K562 (cell line): Measurements from ENCODE around the gene RFNG. TPM values are rescaled to one million over a fixed set of nuclear protein-coding genes. Genes with fewer than 3 reads are reported as not detected.

Experiments
- FIP1L1 ChIP-seq: fragments of 200-400 bp; formaldehyde crosslinking; IDR thresholded peaks from 2 replicates; pipeline ENCODE4 v1.6.1; 2018; ENCODE audit warnings: mild to moderate bottlenecking, low read depth, low read length; ENCODE audit not compliant: poor library complexity, severe bottlenecking
- GATAD2A ChIP-seq: fragments of 450-650 bp; IDR thresholded peaks from 2 replicates; pipeline ENCODE4 v1.6.1; 2017
- HDAC1 ChIP-seq, 2 experiments: fragments of 450-650 bp; IDR thresholded peaks; 2 replicates each; pipeline ENCODE4 v1.6.1; 2016 to 2017; ENCODE audit warnings: inconsistent platforms in 1 of 2, mild to moderate bottlenecking in 1 of 2, moderate library complexity in 1 of 2
- HLTF ChIP-seq: fragments of 450-650 bp; IDR thresholded peaks from 2 replicates; pipeline ENCODE4 v1.6.1; 2016
- HNRNPK ChIP-seq: fragments of 200-400 bp; formaldehyde crosslinking; IDR thresholded peaks from one replicate; pipeline ENCODE4 v1.6.1; 2018; ENCODE audit warnings: mild to moderate bottlenecking, low read depth, low read length; ENCODE audit not compliant: poor library complexity, severe bottlenecking
- MYC ChIP-seq, 2 experiments: fragments of 250-450 bp in 1 of 2; sonication (Bioruptor Pico) in 1 of 2; IDR thresholded peaks; 2 replicates each; pipeline versions ENCODE4 v1.5.1 to v1.6.1; 2012 to 2021; ENCODE audit warnings: low read depth in 2 of 2, borderline replicate concordance in 1 of 2, improper control_type of control experiment in 1 of 2, low read length in 1 of 2, mild to moderate bottlenecking in 1 of 2, moderate library complexity in 1 of 2
- POLR2A ChIP-seq: fragments of 450-650 bp; conservative IDR thresholded peaks from 2 replicates; pipeline ENCODE4 v1.6.1; 2016
- RB1 ChIP-seq: fragments of 450-650 bp; IDR thresholded peaks from 2 replicates; pipeline ENCODE4 v1.6.1; 2017; ENCODE audit warnings: low read depth, mild to moderate bottlenecking
- RBFOX2 ChIP-seq: fragments of 200-400 bp; formaldehyde crosslinking; IDR thresholded peaks from 2 replicates; pipeline ENCODE4 v1.6.1; 2017; ENCODE audit warnings: low read depth, mild to moderate bottlenecking, low read length, moderate library complexity
- SIN3B ChIP-seq: fragments of 450-650 bp; IDR thresholded peaks from 2 replicates; pipeline ENCODE4 v1.6.1; 2017; ENCODE audit warnings: low read depth, mild to moderate bottlenecking, moderate library complexity
- SPI1 ChIP-seq: IDR thresholded peaks from 2 replicates; pipeline ENCODE4 v1.6.1; 2011; ENCODE audit warnings: low read depth, low read length, control low read depth, borderline replicate concordance
- TBP ChIP-seq: optimal IDR thresholded peaks from 2 replicates; pipeline ENCODE3; 2011; ENCODE audit warnings: low read depth, low read length, improper control_type of control experiment
- U2AF1 ChIP-seq: fragments of 200-400 bp; formaldehyde crosslinking; optimal IDR thresholded peaks from 2 replicates; pipeline ENCODE3; 2017; ENCODE audit warnings: mild to moderate bottlenecking, low read depth, low read length, moderate library complexity
- ZBTB49 ChIP-seq: sonication (generic); formaldehyde crosslinking; IDR thresholded peaks from 2 replicates; pipeline ENCODE4 v1.8.0; 2022; ENCODE audit warnings: missing genetic modification reagents, mild to moderate bottlenecking, borderline replicate concordance
- ZBTB7A ChIP-seq: IDR thresholded peaks from 2 replicates; pipeline ENCODE4 v1.6.1; 2011; ENCODE audit warnings: low read depth, mild to moderate bottlenecking, low read length, moderate library complexity, borderline replicate concordance; ENCODE audit not compliant: control insufficient read depth
- ZSCAN32 ChIP-seq: fragments of 450-650 bp; formaldehyde crosslinking; IDR thresholded peaks from 2 replicates; pipeline ENCODE4 v1.4.0; 2020; ENCODE audit warnings: mild to moderate bottlenecking, moderate library complexity
- polyA plus RNA-seq, 8 experiments: library from polyadenylated mRNA; depleted of rRNA in 4 of 8; stranded (reverse) in 5 of 8; unstranded in 3 of 8; fragments of >200 nt; fragmentation: Nextera tagmentation in 2 of 8; fragmentation: Illumina TruSeq in 1 of 8; extraction: Ambion mirVana in 2 of 8; extraction: Trizol in 1 of 8; gene quantifications; 2 replicates each; pipeline versions ENCODE4 v1.2.1 to v1.2.3, GENCODE V29; 2011 to 2014; ENCODE audit warnings: inconsistent platforms in 1 of 8, missing spikeins in 1 of 8
- total RNA-seq, 7 experiments: library from RNA; depleted of rRNA in 6 of 7; stranded (reverse); fragments of >200 nt in 6 of 7; fragmentation: Illumina TruSeq in 2 of 7; extraction: Trizol in 2 of 7; gene quantifications; 2 replicates each; pipeline versions ENCODE4 v1.2.1 to v1.2.3, GENCODE V29; 2011 to 2021; ENCODE audit warnings: low replicate concordance in 1 of 7
- TF ChIP-seq, protein P1 (sequence below), 2 experiments: fragments of 250-450 bp in 1 of 2; fragments of 450-650 bp in 1 of 2; sonication (Bioruptor Pico) in 1 of 2; IDR thresholded peaks; 2 replicates each; pipeline versions ENCODE4 v1.6.1 to v1.8.0; 2016 to 2021; ENCODE audit warnings: mild to moderate bottlenecking in 2 of 2, moderate library complexity in 2 of 2, missing compliant biosample characterization in 1 of 2, missing genetic modification characterization in 1 of 2
- TF ChIP-seq, protein P2 (sequence below), 3 experiments: IDR thresholded peaks in 2 of 3; conservative IDR thresholded peaks in 1 of 3; 2 replicates each; pipeline ENCODE4 v1.5.1; 2011 to 2012; ENCODE audit warnings: low read length in 3 of 3, mild to moderate bottlenecking in 3 of 3, control low read depth in 2 of 3, improper control_type of control experiment in 1 of 3, inconsistent platforms in 1 of 3, low read depth in 1 of 3, mixed read lengths in 1 of 3, moderate library complexity in 1 of 3; ENCODE audit not compliant: insufficient read depth in 2 of 3
- TF ChIP-seq, protein P3 (sequence below): sonication (generic); formaldehyde crosslinking; IDR thresholded peaks from 2 replicates; pipeline ENCODE4 v1.8.0; 2022; ENCODE audit warnings: missing genetic modification reagents, mild to moderate bottlenecking, moderate library complexity, borderline replicate concordance

Gene RFNG
- total and polyA plus RNA-seq, 9 of the 15 experiments (the other 6 are each of a cell fraction or from before 2014, with no cell fraction given), result 0.32 to 32.8 (median 9.5) TPM

GRCh38 chr17:82031885-82032627 is 19.6 kb downstream of the RFNG start (continued):
- TF ChIP-seq ZBTB49 (CRISPR knock-in tag), result no peak
- TF ChIP-seq U2AF1, result peak; percentile 44
- TF ChIP-seq RB1, result peak; percentile 63
- TF ChIP-seq MYC (IDR thresholded peaks at IDR 0.05; ENCODE audit: low read depth, low read length), result peak; percentile 71
- TF ChIP-seq MYC (CRISPR knock-in tag; IDR thresholded peaks at IDR 0.05; ENCODE audit: borderline replicate concordance, low read depth), result peak; percentile 78; the same call in 1 of the 2 replicates
- no peak for TF ChIP-seq SPI1
- peak; percentile 31; the same call in 1 of the 2 replicates for TF ChIP-seq ZBTB7A
- TF ChIP-seq HLTF, result 0 out of 2 replicates have a peak, but pooled peaks have one; percentile 27
- peak; percentile 21 for TF ChIP-seq HNRNPK
- peak; percentile 40; the same call in 1 of the 2 replicates for TF ChIP-seq SIN3B
- TF ChIP-seq, protein P1, sequence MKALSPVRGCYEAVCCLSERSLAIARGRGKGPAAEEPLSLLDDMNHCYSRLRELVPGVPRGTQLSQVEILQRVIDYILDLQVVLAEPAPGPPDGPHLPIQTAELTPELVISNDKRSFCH (CRISPR knock-in tag; IDR thresholded peaks at IDR 0.05), result no peak
- TF ChIP-seq, protein P1 (tag; IDR thresholded peaks at IDR 0.05), result peak; percentile 58; the same call in 1 of the 2 replicates
- TF ChIP-seq HDAC1 (IDR thresholded peaks at IDR 0.05), result peak in 1 of 2 experiments; percentile 90; a peak in 2 of 4 replicates
- peak; percentile 72 for TF ChIP-seq RBFOX2
- TF ChIP-seq, protein P2, sequence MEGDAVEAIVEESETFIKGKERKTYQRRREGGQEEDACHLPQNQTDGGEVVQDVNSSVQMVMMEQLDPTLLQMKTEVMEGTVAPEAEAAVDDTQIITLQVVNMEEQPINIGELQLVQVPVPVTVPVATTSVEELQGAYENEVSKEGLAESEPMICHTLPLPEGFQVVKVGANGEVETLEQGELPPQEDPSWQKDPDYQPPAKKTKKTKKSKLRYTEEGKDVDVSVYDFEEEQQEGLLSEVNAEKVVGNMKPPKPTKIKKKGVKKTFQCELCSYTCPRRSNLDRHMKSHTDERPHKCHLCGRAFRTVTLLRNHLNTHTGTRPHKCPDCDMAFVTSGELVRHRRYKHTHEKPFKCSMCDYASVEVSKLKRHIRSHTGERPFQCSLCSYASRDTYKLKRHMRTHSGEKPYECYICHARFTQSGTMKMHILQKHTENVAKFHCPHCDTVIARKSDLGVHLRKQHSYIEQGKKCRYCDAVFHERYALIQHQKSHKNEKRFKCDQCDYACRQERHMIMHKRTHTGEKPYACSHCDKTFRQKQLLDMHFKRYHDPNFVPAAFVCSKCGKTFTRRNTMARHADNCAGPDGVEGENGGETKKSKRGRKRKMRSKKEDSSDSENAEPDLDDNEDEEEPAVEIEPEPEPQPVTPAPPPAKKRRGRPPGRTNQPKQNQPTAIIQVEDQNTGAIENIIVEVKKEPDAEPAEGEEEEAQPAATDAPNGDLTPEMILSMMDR (IDR thresholded peaks at IDR 0.05 in 2 of 3, conservative IDR thresholded peaks at IDR 0.05 in 1 of 3; ENCODE audit: insufficient read depth in 2 of 3, low read depth in 1 of 3, low read length in 3 of 3), result peak in 1 of 3 experiments; percentile 26; a peak in 2 of 6 replicates
- peak; percentile 74 for TF ChIP-seq POLR2A
- no peak for TF ChIP-seq ZSCAN32 (CRISPR knock-in tag)
- 0 out of 2 replicates have a peak, but pooled peaks have one; percentile 61 for TF ChIP-seq GATAD2A
- TF ChIP-seq, protein P3, sequence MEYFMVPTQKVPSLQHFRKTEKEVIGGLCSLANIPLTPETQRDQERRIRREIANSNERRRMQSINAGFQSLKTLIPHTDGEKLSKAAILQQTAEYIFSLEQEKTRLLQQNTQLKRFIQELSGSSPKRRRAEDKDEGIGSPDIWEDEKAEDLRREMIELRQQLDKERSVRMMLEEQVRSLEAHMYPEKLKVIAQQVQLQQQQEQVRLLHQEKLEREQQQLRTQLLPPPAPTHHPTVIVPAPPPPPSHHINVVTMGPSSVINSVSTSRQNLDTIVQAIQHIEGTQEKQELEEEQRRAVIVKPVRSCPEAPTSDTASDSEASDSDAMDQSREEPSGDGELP, result peak; percentile 51; the same call in 1 of the 2 replicates
- TF ChIP-seq FIP1L1, result peak; percentile 89
- peak; percentile 38 for TF ChIP-seq TBP
